Measurements from ENCODE around the gene CEP89.

- TF ChIP-seq CTCF (IDR thresholded peaks at IDR 0.05; ENCODE audit: low read depth, low read length) = no peak
- no peak for TF ChIP-seq EZH2phosphoT487 (IDR thresholded peaks at IDR 0.05; ENCODE audit: low read depth)
These were observed 141.3 kb downstream of the CEP89 start for GRCh38 chr19:32830231-32831014.

All from OCI-LY3 (cell line).